ENCODE results near the gene TBP.

- no peak for TF ChIP-seq CTCF (IDR thresholded peaks at IDR 0.05)
- TF ChIP-seq ZFX (IDR thresholded peaks at IDR 0.05; ENCODE audit: borderline replicate concordance): no peak
Observed at GRCh38 chr6:170545405-170545804, 8.8 kb upstream of the TBP start.

Data from 22Rv1 (cell line).